ENCODE measurements around the gene TNKS1BP1. TPM values are rescaled to one million over a fixed set of nuclear protein-coding genes. Genes with fewer than 3 reads are reported as not detected.

TNKS1BP1 gene
- total RNA-seq, 1 donor from 2014 or later: 122 TPM

DNA sequence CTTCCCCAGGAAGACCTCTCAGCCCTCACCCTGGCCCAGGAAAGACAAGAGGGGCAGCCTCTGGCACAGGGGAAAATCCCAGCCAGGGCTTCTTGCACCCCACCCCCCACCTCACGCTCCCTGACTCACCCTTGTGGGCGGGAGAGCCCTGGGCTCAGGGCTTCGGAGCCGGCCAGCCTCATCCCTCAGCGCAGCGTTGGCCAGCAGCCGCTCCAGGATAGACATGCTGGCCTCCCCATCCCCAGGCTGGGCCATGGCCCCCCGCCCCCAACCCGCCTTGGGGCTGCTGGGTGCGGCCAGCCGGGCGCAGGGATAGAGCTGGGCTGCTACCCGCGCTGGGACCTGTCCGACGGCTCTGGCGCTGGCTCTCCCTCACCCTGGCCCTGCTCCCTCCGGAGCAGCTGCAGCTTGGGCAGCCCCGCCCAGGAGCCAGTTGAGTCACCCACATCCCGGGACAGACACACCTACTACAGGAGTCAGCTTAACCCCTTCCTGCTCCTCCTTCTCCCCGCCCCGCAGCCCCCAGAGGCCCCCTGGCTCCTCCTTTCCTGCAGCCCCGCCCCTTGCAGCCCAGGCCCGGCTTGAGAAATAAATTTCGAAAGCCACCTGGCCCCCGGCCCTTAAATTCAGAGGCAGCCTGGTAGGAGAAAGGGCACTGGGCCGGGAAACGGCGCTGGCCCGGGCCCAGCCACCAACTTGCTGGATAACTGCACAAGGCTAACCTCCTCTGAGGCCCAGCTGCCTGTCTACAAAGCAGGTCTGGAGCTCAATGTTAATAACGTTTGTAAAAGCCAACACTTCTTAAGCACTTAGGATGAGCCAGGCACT is 13.4 kb downstream of the TNKS1BP1 start:
- DNase-seq (ENCODE audit: low spot score): peak; percentile 65
- H3K4me3 Mint-ChIP-seq (ENCODE audit: unreplicated experiment): no peak overlapping the region
- no peak overlapping the region for H3K27ac Mint-ChIP-seq (ENCODE audit: unreplicated experiment)
- TF ChIP-seq, protein P1, sequence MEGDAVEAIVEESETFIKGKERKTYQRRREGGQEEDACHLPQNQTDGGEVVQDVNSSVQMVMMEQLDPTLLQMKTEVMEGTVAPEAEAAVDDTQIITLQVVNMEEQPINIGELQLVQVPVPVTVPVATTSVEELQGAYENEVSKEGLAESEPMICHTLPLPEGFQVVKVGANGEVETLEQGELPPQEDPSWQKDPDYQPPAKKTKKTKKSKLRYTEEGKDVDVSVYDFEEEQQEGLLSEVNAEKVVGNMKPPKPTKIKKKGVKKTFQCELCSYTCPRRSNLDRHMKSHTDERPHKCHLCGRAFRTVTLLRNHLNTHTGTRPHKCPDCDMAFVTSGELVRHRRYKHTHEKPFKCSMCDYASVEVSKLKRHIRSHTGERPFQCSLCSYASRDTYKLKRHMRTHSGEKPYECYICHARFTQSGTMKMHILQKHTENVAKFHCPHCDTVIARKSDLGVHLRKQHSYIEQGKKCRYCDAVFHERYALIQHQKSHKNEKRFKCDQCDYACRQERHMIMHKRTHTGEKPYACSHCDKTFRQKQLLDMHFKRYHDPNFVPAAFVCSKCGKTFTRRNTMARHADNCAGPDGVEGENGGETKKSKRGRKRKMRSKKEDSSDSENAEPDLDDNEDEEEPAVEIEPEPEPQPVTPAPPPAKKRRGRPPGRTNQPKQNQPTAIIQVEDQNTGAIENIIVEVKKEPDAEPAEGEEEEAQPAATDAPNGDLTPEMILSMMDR (IDR thresholded peaks at IDR 0.05; ENCODE audit: unreplicated experiment): no peak
- H3K27me3 Mint-ChIP-seq (ENCODE audit: unreplicated experiment): peaks cover 9% of the 10 kb centered on the region
- peaks cover 39% of the 10 kb centered on the region for H3K4me1 Mint-ChIP-seq (ENCODE audit: unreplicated experiment)
- H3K36me3 Mint-ChIP-seq (ENCODE audit: low read depth, unreplicated experiment): peaks cover 40% of the 10 kb centered on the region
- no peaks in the 10 kb centered on the region for H3K9me3 Mint-ChIP-seq (ENCODE audit: unreplicated experiment)

DNA sequence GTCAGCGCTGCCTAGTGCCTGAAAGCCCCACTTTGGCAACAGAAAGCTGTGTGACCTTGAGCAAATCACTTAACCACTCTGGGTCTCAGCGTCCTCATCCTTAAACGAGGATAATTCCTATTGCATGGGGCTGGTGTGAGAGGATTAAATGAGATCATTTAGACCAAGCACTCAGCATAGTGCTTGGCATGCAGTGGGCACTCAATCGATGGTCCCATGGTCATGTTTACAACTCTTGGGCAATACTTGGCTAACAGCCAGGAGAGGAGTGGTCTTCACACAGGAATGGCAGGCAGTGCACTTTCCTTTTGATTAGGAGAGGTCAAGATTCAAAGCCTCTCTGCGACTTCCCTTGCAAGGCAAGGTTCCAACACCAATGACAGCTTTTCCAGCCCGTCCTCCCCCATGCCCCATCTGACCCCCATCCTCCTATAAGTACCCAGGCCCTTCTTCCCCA is 14.1 kb downstream of the TNKS1BP1 start:
- no peak for DNase-seq (ENCODE audit: low spot score)
- TF ChIP-seq, protein P1 (IDR thresholded peaks at IDR 0.05; ENCODE audit: unreplicated experiment): no peak
- Mint-ChIP-seq H3K27me3 (ENCODE audit: unreplicated experiment) (peaks cover 9% of the 10 kb centered on the region), H3K9me3 (ENCODE audit: unreplicated experiment) (no peaks in the 10 kb centered on the region), H3K4me3 (ENCODE audit: unreplicated experiment) (peak overlapping the region; percentile 85), H3K36me3 (ENCODE audit: low read depth, unreplicated experiment) (peaks cover 40% of the 10 kb centered on the region), H3K27ac (ENCODE audit: unreplicated experiment) (peak overlapping the region; percentile 38), H3K4me1 (ENCODE audit: unreplicated experiment) (peaks cover 39% of the 10 kb centered on the region)

DNA sequence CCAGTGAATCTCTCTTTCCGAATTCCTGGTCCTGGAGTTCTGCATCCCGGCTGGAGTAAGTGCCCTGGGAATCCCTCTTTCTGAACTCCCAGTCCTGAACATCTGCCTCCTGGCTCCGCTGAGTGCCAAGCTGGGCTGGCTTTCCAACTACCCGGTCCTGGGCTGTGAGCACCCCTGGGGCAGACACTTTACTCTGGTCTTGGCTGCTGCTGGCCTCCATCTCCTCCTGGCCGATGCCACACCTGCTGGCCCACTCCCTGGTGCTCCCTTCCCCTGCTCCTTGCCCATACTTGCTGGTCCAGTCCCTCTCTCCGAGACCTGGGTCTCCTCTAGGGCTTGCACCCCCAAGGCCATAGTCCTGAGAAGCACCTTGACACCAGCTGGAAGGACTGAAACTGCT is 14.7 kb downstream of the TNKS1BP1 start:
- H3K36me3 Mint-ChIP-seq (ENCODE audit: low read depth, unreplicated experiment): peaks cover 40% of the 10 kb centered on the region
- peaks cover 39% of the 10 kb centered on the region for H3K4me1 Mint-ChIP-seq (ENCODE audit: unreplicated experiment)
- no peaks in the 10 kb centered on the region for H3K9me3 Mint-ChIP-seq (ENCODE audit: unreplicated experiment)
- H3K27ac Mint-ChIP-seq (ENCODE audit: unreplicated experiment): no peak overlapping the region
- peaks cover 10% of the 10 kb centered on the region for H3K27me3 Mint-ChIP-seq (ENCODE audit: unreplicated experiment)
- TF ChIP-seq, protein P1 (IDR thresholded peaks at IDR 0.05; ENCODE audit: unreplicated experiment): no peak
- DNase-seq (ENCODE audit: low spot score): no peak
- H3K4me3 Mint-ChIP-seq (ENCODE audit: unreplicated experiment): peak overlapping the region; percentile 85

- peaks cover 39% of the 10 kb centered on the region for H3K4me1 Mint-ChIP-seq (ENCODE audit: unreplicated experiment)
- peak overlapping the region; percentile 85 for H3K4me3 Mint-ChIP-seq (ENCODE audit: unreplicated experiment)
- no peaks in the 10 kb centered on the region for H3K9me3 Mint-ChIP-seq (ENCODE audit: unreplicated experiment)
- peaks cover 40% of the 10 kb centered on the region for H3K36me3 Mint-ChIP-seq (ENCODE audit: low read depth, unreplicated experiment)
- H3K27ac Mint-ChIP-seq (ENCODE audit: unreplicated experiment): no peak overlapping the region
- DNase-seq (ENCODE audit: low spot score): no peak
- TF ChIP-seq, protein P1 (IDR thresholded peaks at IDR 0.05; ENCODE audit: unreplicated experiment): no peak
- peaks cover 10% of the 10 kb centered on the region for H3K27me3 Mint-ChIP-seq (ENCODE audit: unreplicated experiment)
Measured at GRCh38 chr11:57309106-57310059, 15.4 kb downstream of the TNKS1BP1 start.

All from endothelial cell (in vitro differentiated cells).